Upper lobe of right lung (tissue), 1 donor: ENCODE results near the gene LEO1. TPM values are rescaled to one million over a fixed set of nuclear protein-coding genes. Genes with fewer than 3 reads are reported as not detected.
A peak's percentile ranks its signal among the peaks of the same experiment; 100 is the strongest.

Experiments used
- ATAC-seq: fragments of 200-7000 bp; cut with Tn5 transposase; one replicate; pipeline ENCODE4 v1.9.1; 2020; ENCODE audit warnings: mild to moderate bottlenecking, moderate library complexity
- DNase-seq: peaks from one replicate; pipeline ENCODE4 v3.0.0-alpha.2; 2020
- H3K27ac ChIP-seq: fragments of 200-600 bp; one replicate; pipeline ENCODE4 v1.8.0; 2022
- H3K27me3 ChIP-seq: fragments of 200-600 bp; one replicate; pipeline ENCODE4 v1.8.0; 2022; ENCODE audit warnings: mild to moderate bottlenecking
- H3K36me3 ChIP-seq: fragments of 200-600 bp; one replicate; pipeline ENCODE4 v1.8.0; 2022
- H3K4me1 ChIP-seq: fragments of 200-600 bp; one replicate; pipeline ENCODE4 v1.8.0; 2022
- H3K4me3 ChIP-seq: fragments of 200-600 bp; one replicate; pipeline ENCODE4 v1.8.0; 2022; ENCODE audit warnings: mild to moderate bottlenecking
- H3K9me3 ChIP-seq: fragments of 200-600 bp; one replicate; pipeline ENCODE4 v1.8.0; 2022
- CTCF ChIP-seq: fragments of 200-600 bp; IDR thresholded peaks from one replicate; pipeline ENCODE4 v1.8.0; 2022; ENCODE audit warnings: antibody characterized with exemption
- intact Hi-C: fragments of 100-400 bp; cut with DNase I; formaldehyde crosslinking; loops from one replicate; pipeline ENCODE4 v1.11.0; 2022
- total RNA-seq: library from RNA; stranded (reverse); fragmentation: NEBNext Ultra II Directional; extraction: Animal tissue kit (Norgen Biotek cat#: 25700); gene quantifications from one replicate; pipeline ENCODE4 v1.2.1, GENCODE V29; 2021
- donor health status: DM: no; HTN: yes; CAD: no; lungs with severe emphysema.

Gene LEO1
- total RNA-seq, 1 donor from 2014 or later, result 13.2 TPM

GRCh38 chr15:51992953-51993352 is 21.4 kb upstream of the LEO1 start:
- intact Hi-C loops, result no loop called here
- Histone ChIP-seq H3K4me3 (no peak overlapping the region), H3K36me3 (no peaks in the 10 kb centered on the region), H3K27me3 (no peaks in the 10 kb centered on the region), H3K4me1 (no peaks in the 10 kb centered on the region), H3K9me3 (no peaks in the 10 kb centered on the region), H3K27ac (no peak overlapping the region)
- DNase-seq (no peak), ATAC-seq (no peak)
- TF ChIP-seq CTCF, result no peak

GRCh38 chr15:51991141-51991540 is 19.6 kb upstream of the LEO1 start:
- no peaks in the 10 kb centered on the region for H3K27me3 ChIP-seq
- no peak overlapping the region for H3K27ac ChIP-seq
- ATAC-seq (no peak), DNase-seq (no peak)
- no peak overlapping the region for H3K4me3 ChIP-seq
- no peaks in the 10 kb centered on the region for H3K9me3 ChIP-seq
- H3K4me1 ChIP-seq, result no peaks in the 10 kb centered on the region
- intact Hi-C loops, result no loop called here
- no peaks in the 10 kb centered on the region for H3K36me3 ChIP-seq
- no peak for TF ChIP-seq CTCF

- no peak for TF ChIP-seq CTCF
- Histone ChIP-seq H3K4me1 (peaks cover 19% of the 10 kb centered on the region), H3K4me3 (no peak overlapping the region), H3K27me3 (no peaks in the 10 kb centered on the region), H3K9me3 (no peaks in the 10 kb centered on the region), H3K27ac (no peak overlapping the region), H3K36me3 (no peaks in the 10 kb centered on the region)
- no peak for ATAC-seq
- DNase-seq, result no peak
- intact Hi-C loops, result no loop called here
Observed at GRCh38 chr15:51982770-51983103, 11.2 kb upstream of the LEO1 start.

GRCh38 chr15:51982013-51982769 is 10.6 kb upstream of the LEO1 start:
- Histone ChIP-seq H3K4me1 (peaks cover 19% of the 10 kb centered on the region), H3K4me3 (peak overlapping the region; percentile 21), H3K27ac (peak overlapping the region; percentile 65), H3K9me3 (no peaks in the 10 kb centered on the region), H3K36me3 (no peaks in the 10 kb centered on the region), H3K27me3 (no peaks in the 10 kb centered on the region)
- intact Hi-C loops, result no loop called here
- ATAC-seq (peak; percentile 90), DNase-seq (no peak)
- TF ChIP-seq CTCF, result peak; percentile 55

GRCh38 chr15:51973775-51974174 is 2.2 kb upstream of the LEO1 start:
- Histone ChIP-seq H3K36me3 (no peaks in the 10 kb centered on the region), H3K4me3 (no peak overlapping the region), H3K27me3 (no peaks in the 10 kb centered on the region), H3K27ac (no peak overlapping the region), H3K9me3 (no peaks in the 10 kb centered on the region), H3K4me1 (peaks cover 20% of the 10 kb centered on the region)
- ATAC-seq (no peak), DNase-seq (no peak)
- TF ChIP-seq CTCF, result no peak
- intact Hi-C loops, result no loop called here

- Histone ChIP-seq H3K27me3 (no peaks in the 10 kb centered on the region), H3K4me3 (no peak overlapping the region), H3K27ac (no peak overlapping the region), H3K4me1 (peaks cover 20% of the 10 kb centered on the region), H3K36me3 (no peaks in the 10 kb centered on the region), H3K9me3 (no peaks in the 10 kb centered on the region)
- intact Hi-C loops, result no loop called here
- no peak for TF ChIP-seq CTCF
- ATAC-seq (no peak), DNase-seq (no peak)
Observed at GRCh38 chr15:51973220-51973619, 1.6 kb upstream of the LEO1 start.
